Measurements from ENCODE around the gene CRYL1.

The CRYL1 gene

GRCh38 chr13:20394506-20394905 lies 131.2 kb downstream of the CRYL1 start:
- TF ChIP-seq ZFX (IDR thresholded peaks at IDR 0.05; ENCODE audit: borderline replicate concordance) (no peak), CTCF (IDR thresholded peaks at IDR 0.05) (no peak)

GRCh38 chr13:20394169-20394501 lies 131.5 kb downstream of the CRYL1 start:
- H3K27ac ChIP-seq = no peak overlapping the region
- TF ChIP-seq ZFX (IDR thresholded peaks at IDR 0.05; ENCODE audit: borderline replicate concordance) = no peak
- no peak for TF ChIP-seq CTCF (IDR thresholded peaks at IDR 0.05)

More at GRCh38 chr13:20394506-20394905, 131.2 kb downstream of the CRYL1 start:
- H3K27ac ChIP-seq = no peak overlapping the region

- TF ChIP-seq ZFX (IDR thresholded peaks at IDR 0.05; ENCODE audit: borderline replicate concordance) = no peak
- TF ChIP-seq CTCF (IDR thresholded peaks at IDR 0.05) = no peak
- H3K27ac ChIP-seq = no peak overlapping the region
Measured at GRCh38 chr13:20393273-20394168, 132.1 kb downstream of the CRYL1 start.

GRCh38 chr13:20392530-20392929 lies 133.1 kb downstream of the CRYL1 start:
- TF ChIP-seq CTCF (IDR thresholded peaks at IDR 0.05) (no peak), ZFX (IDR thresholded peaks at IDR 0.05; ENCODE audit: borderline replicate concordance) (no peak)
- H3K27ac ChIP-seq = no peak overlapping the region

- TF ChIP-seq CTCF (IDR thresholded peaks at IDR 0.05) (no peak), ZFX (IDR thresholded peaks at IDR 0.05; ENCODE audit: borderline replicate concordance) (no peak)
- H3K27ac ChIP-seq = no peak overlapping the region
Measured at GRCh38 chr13:20391597-20392452, 133.8 kb downstream of the CRYL1 start.

- H3K27ac ChIP-seq = no peak overlapping the region
- no peak for TF ChIP-seq CTCF (IDR thresholded peaks at IDR 0.05)
- no peak for TF ChIP-seq ZFX (IDR thresholded peaks at IDR 0.05; ENCODE audit: borderline replicate concordance)
Measured at GRCh38 chr13:20390526-20391175, 135.0 kb downstream of the CRYL1 start.
